ENCODE results near the gene PTPRE.

DNA sequence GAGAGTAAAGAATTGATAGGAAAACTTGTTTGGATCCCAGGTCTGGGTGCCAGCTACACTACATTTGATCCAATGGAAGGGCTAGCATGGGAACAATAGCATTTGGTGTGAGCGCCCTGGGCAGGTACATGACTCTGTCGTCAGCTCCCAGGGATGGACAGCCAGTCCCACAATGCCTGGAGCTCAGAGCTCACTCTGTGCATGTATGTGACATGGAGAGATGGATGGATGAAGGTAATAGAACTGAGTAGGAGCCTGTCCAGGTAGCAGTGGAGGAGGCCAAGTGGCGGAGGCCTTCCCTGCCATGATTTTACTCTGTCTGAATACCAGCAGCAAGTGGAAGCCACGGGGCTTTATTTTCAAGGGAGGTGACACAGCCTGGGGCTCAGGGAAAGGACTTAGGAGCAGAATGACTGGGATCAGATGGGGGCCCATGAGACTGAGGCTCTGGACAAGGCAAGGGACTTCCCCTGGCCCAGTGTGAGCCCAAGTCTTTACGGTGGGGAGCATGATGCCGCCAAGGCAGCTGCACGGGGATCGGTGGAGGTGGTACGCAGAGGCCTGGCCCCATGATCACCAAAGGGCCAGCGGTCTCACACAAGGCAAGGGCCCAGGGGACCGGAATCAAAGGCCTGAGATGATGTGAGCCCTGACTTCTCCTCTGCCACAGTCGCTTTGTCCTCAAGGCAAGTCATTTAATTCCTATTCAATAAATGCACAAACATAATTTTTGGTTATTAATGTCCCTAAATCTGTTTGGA, 5.9 kb downstream of the PTPRE start:
- TF ChIP-seq, protein P1, sequence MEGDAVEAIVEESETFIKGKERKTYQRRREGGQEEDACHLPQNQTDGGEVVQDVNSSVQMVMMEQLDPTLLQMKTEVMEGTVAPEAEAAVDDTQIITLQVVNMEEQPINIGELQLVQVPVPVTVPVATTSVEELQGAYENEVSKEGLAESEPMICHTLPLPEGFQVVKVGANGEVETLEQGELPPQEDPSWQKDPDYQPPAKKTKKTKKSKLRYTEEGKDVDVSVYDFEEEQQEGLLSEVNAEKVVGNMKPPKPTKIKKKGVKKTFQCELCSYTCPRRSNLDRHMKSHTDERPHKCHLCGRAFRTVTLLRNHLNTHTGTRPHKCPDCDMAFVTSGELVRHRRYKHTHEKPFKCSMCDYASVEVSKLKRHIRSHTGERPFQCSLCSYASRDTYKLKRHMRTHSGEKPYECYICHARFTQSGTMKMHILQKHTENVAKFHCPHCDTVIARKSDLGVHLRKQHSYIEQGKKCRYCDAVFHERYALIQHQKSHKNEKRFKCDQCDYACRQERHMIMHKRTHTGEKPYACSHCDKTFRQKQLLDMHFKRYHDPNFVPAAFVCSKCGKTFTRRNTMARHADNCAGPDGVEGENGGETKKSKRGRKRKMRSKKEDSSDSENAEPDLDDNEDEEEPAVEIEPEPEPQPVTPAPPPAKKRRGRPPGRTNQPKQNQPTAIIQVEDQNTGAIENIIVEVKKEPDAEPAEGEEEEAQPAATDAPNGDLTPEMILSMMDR (IDR thresholded peaks at IDR 0.05; ENCODE audit: poor library complexity, severe bottlenecking) = no peak
- no peak for TF ChIP-seq EZH2 (IDR thresholded peaks at IDR 0.05; ENCODE audit: borderline replicate concordance, insufficient read depth, low read length, poor library complexity, severe bottlenecking)
- TF ChIP-seq POLR2AphosphoS5 (IDR thresholded peaks at IDR 0.05) = no peak
- TF ChIP-seq SMC3 (conservative IDR thresholded peaks at IDR 0.05; ENCODE audit: poor library complexity) = no peak
- no peak for TF ChIP-seq EP300 (conservative IDR thresholded peaks at IDR 0.05; ENCODE audit: poor library complexity, severe bottlenecking)
- no peak for TF ChIP-seq TAF1 (IDR thresholded peaks at IDR 0.05; ENCODE audit: low read depth)
- TF ChIP-seq MXI1 (conservative IDR thresholded peaks at IDR 0.05; ENCODE audit: poor library complexity, severe bottlenecking) = no peak
- no peak for TF ChIP-seq RAD21 (conservative IDR thresholded peaks at IDR 0.05)
- TF ChIP-seq, protein P2, sequence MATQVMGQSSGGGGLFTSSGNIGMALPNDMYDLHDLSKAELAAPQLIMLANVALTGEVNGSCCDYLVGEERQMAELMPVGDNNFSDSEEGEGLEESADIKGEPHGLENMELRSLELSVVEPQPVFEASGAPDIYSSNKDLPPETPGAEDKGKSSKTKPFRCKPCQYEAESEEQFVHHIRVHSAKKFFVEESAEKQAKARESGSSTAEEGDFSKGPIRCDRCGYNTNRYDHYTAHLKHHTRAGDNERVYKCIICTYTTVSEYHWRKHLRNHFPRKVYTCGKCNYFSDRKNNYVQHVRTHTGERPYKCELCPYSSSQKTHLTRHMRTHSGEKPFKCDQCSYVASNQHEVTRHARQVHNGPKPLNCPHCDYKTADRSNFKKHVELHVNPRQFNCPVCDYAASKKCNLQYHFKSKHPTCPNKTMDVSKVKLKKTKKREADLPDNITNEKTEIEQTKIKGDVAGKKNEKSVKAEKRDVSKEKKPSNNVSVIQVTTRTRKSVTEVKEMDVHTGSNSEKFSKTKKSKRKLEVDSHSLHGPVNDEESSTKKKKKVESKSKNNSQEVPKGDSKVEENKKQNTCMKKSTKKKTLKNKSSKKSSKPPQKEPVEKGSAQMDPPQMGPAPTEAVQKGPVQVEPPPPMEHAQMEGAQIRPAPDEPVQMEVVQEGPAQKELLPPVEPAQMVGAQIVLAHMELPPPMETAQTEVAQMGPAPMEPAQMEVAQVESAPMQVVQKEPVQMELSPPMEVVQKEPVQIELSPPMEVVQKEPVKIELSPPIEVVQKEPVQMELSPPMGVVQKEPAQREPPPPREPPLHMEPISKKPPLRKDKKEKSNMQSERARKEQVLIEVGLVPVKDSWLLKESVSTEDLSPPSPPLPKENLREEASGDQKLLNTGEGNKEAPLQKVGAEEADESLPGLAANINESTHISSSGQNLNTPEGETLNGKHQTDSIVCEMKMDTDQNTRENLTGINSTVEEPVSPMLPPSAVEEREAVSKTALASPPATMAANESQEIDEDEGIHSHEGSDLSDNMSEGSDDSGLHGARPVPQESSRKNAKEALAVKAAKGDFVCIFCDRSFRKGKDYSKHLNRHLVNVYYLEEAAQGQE (IDR thresholded peaks at IDR 0.05; ENCODE audit: borderline replicate concordance) = no peak

Data from neural cell (in vitro differentiated cells).